Left colon (tissue), 2 donors: ENCODE results near the gene BUD13. TPM values are rescaled to one million over a fixed set of nuclear protein-coding genes. Genes with fewer than 3 reads are reported as not detected.

Experiments used
- ATAC-seq: fragments of 200-7000 bp; cut with Tn5 transposase; one replicate; pipeline ENCODE4 v1.9.1; 2020; ENCODE audit warnings: mild to moderate bottlenecking, moderate library complexity
- DNase-seq, 2 donors: peaks; one replicate each; pipeline ENCODE4 v3.0.0-alpha.2; 2020
- intact Hi-C, 2 donors: fragments of 100-400 bp; cut with DNase I in 1 of 2; cut with micrococcal nuclease in 1 of 2; formaldehyde crosslinking; loops; one replicate each; pipeline versions ENCODE4 v1.11.2 to v1.14.0; 2022; cut with DNase I, micrococcal nuclease
- total RNA-seq, 2 donors: library from RNA; stranded (reverse); fragmentation: NEBNext Ultra II Directional; extraction: Animal tissue kit (Norgen Biotek cat#: 25700); gene quantifications; one replicate each; pipeline ENCODE4 v1.2.1, GENCODE V29; 2021
- donor health status: DM: no; HTN: no; CAD: no.
- donor health status: DM: yes; HTN: yes; CAD: no.

The BUD13 gene
- total RNA-seq, 2 donors from 2014 or later: 14.0 TPM

GRCh38 chr11:116729501-116730240, 43.1 kb downstream of the BUD13 start:
- ATAC-seq (no peak), DNase-seq (no peak)
- intact Hi-C loops: no loop called here

GRCh38 chr11:116727990-116728389, 44.8 kb downstream of the BUD13 start:
- intact Hi-C loops: no loop called here

DNA sequence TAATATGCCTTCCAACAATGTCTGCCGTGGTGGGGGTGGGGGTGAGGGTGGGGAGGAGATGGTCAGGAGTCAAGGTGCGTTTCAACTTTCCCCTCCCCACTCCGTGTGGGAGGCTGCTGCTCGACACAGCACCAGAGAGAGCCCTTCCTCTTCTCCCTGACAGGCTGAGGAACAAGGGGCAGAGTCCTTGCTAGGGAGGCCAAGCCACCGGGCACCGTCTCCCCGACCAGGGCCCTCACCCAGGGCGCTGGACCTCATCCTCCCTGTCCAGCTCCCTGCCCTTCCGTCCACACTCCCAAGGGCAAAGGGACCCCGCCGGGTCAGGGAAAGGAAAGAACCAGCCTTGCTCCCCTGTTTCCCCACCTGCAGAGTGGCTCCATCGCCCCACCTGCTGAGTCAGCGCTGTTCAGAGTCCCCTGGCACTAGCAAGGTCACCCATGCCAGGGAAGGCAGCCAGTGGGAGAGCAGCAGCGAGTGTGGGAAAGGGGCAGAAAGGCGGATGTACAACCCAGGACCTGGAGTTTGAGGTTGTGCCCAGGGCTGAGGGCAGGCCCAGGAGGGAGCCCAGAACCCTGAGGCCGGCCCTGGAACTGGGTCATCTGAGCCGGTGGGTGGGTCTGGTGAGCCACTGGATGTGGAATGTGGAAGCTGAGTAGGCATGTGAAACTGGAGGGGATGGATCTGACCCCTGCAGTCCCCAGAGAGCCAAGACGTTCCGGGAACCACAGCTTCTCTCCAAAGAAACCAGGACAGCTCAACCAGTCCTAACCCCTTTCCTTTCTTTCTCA, 47.2 kb downstream of the BUD13 start:
- intact Hi-C loops: no loop called here
- ATAC-seq (no peak), DNase-seq (no peak)

More at GRCh38 chr11:116727990-116728389, 44.8 kb downstream of the BUD13 start:
- no peak for ATAC-seq
- no peak for DNase-seq

GRCh38 chr11:116724813-116725212, 48.0 kb downstream of the BUD13 start:
- ATAC-seq (no peak), DNase-seq (no peak)
- intact Hi-C loops: no loop called here

- ATAC-seq (no peak), DNase-seq (no peak)
- intact Hi-C loops: no loop called here
Measured at GRCh38 chr11:116723511-116723910, 49.3 kb downstream of the BUD13 start.

- intact Hi-C loops: no loop called here
- DNase-seq (no peak), ATAC-seq (no peak)
Measured at GRCh38 chr11:116721988-116722387, 50.8 kb downstream of the BUD13 start.

- no peak for DNase-seq
- intact Hi-C loops: no loop called here
Measured at GRCh38 chr11:116720895-116721294, 51.9 kb downstream of the BUD13 start.

DNA sequence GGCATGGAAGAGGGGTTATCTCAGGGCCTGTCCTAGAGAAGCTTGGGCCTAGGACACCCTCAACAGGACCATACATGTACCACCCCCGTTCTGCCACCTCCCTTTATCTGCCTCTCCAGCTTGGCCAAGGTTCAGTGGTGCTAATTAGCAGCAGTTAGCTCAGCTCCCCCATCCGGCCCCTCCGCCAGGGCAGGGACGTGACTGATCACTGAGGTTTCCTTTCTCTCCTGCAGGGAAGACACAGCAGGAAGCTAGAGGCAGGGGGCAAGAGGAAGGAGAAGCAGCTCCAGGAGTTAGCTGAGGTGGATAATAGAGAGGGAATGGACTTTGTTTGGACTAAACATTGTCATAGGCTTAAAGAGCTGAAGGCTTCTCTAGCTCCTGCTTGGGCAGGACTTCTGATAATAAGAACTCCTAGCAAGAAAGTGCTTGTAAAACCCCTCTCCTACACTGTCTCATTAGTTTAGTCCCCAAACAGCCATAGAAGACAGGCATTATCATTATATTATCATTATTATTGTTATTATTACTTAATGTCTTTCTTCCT, 53.8 kb downstream of the BUD13 start:
- ATAC-seq (no peak), DNase-seq (no peak)
- intact Hi-C loops: no loop called here

More at GRCh38 chr11:116720895-116721294, 51.9 kb downstream of the BUD13 start:
- ATAC-seq: no peak

- DNase-seq (no peak), ATAC-seq (peak; percentile 95)
- intact Hi-C loops: no loop called here
Measured at GRCh38 chr11:116716621-116717020, 56.2 kb downstream of the BUD13 start.

DNA sequence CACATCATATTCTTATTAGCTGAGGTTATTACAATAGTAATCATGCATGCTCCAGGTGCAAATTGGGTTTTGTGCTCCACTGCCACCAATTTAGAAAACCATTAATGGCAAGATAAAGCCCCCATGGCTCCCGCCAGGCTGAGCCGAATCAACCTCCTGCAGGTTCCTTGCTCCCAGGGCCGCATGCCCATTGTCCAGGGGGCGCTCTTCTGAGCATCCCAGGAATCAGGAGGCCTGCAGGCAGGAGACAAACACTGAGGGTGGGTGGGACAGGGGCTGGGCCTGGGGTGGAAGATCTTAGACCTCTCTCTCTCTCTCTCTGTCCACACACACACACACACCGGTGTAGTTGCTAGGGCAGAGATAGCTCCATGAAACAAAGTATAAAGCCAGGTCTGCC, 57.4 kb downstream of the BUD13 start:
- no peak for DNase-seq
- intact Hi-C loops: no loop called here
- no peak for ATAC-seq

- intact Hi-C loops: no loop called here
- DNase-seq (no peak), ATAC-seq (no peak)
Measured at GRCh38 chr11:116714902-116715301, 57.9 kb downstream of the BUD13 start.

GRCh38 chr11:116712428-116712827, 60.4 kb downstream of the BUD13 start:
- DNase-seq (no peak), ATAC-seq (no peak)
- intact Hi-C loops: no loop called here

- intact Hi-C loops: no loop called here
- ATAC-seq (no peak), DNase-seq (no peak)
Measured at GRCh38 chr11:116710762-116711161, 62.0 kb downstream of the BUD13 start.

GRCh38 chr11:116710001-116710674, 62.6 kb downstream of the BUD13 start:
- no peak for ATAC-seq
- DNase-seq: no peak
- intact Hi-C loops: no loop called here

- DNase-seq: peak in 1 of 2 donors; percentile 32
- intact Hi-C loops: no loop called here
- peak; percentile 79 for ATAC-seq
Measured at GRCh38 chr11:116707746-116708145, 65.0 kb downstream of the BUD13 start.

DNA sequence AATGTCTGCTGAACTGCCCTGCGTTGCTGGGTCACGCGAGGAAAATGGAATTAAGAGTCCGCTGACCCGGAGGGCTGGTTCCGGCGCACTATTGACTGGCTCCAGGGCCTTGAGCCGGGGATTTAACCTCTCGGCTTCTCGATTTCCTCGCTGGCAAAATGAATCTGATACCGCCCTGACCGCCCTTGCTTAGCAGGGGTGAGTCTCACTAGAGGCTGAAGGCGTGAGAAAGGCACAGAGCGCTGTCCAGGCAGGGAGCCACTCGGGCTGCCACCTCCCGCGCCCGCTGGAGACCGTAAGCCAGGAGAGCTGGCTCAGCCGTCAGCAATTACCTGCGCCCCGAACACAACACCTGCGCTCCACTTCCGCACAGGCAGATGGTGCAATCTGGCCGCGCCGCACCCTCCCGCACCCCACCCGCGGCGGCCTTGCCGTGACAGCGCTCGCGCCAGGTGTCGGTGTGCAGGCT, 65.6 kb downstream of the BUD13 start:
- DNase-seq: peak; percentile 39 to 68
- intact Hi-C loops: no loop called here
- peak; percentile 94 for ATAC-seq

GRCh38 chr11:116703421-116703820, 69.4 kb downstream of the BUD13 start:
- ATAC-seq: no peak
- intact Hi-C loops: no loop called here
- peak in 1 of 2 donors; percentile 22 for DNase-seq

GRCh38 chr11:116702772-116703385, 69.9 kb downstream of the BUD13 start:
- intact Hi-C loops: no loop called here
- no peak for DNase-seq
- ATAC-seq: no peak

DNA sequence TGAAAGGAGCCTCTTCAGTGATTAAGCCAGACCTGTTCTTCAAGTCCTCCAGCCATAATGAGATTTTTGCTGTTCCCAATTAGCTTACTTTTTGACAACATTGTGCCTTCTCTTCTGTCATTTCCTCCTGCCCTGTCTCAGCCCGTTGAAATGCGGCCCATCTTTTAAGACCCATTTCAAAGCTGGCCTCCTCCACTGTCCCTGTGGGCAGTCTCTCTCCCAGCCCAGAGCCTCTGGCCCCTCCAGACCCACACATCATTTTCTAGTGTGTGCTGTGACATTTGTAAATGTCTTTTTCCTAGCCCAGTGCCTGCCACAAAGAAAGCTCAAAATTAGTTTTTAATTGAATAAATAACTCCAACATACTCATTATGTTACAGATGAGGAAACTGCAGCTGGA, 70.9 kb downstream of the BUD13 start:
- no peak for DNase-seq
- intact Hi-C loops: no loop called here
- no peak for ATAC-seq
